Measurements from ENCODE around the gene EFHC1. TPM values are rescaled to one million over a fixed set of nuclear protein-coding genes. Genes with fewer than 3 reads are reported as not detected.

Gene EFHC1
- total RNA-seq, 1 experiment from 2014 or later: 18.1 TPM

DNA sequence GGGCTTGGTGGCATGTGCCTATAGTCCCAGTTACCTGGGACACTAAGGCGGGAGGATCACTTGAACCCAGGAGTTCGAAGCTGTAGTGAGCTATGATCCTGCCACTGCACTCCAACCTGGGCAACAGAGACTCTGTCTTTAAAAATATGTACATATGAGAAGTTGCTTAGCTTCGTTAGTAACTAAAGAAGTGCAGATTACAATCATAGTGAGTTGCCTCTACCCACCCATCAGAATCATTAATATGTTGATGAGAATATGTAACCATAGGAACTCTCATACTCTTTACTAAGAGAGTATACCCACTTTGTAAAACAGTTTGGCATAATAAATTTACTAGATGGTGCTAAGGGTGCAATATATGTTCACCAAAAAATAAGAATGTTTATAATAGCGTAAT is 54.0 kb downstream of the EFHC1 start:
- Mint-ChIP-seq H3K4me1 (ENCODE audit: low read depth, unreplicated experiment) (no peaks in the 10 kb centered on the region), H3K9me3 (ENCODE audit: low read depth, unreplicated experiment) (no peaks in the 10 kb centered on the region), H3K4me3 (ENCODE audit: low read depth, unreplicated experiment) (no peak overlapping the region), H3K27me3 (ENCODE audit: unreplicated experiment) (no peaks in the 10 kb centered on the region), H3K36me3 (ENCODE audit: insufficient read depth, unreplicated experiment) (no peaks in the 10 kb centered on the region), H3K27ac (ENCODE audit: unreplicated experiment) (no peak overlapping the region)
- no peak for DNase-seq
- CTCF ChIA-PET: interaction anchor here (0.9 kb wide), 1 partner anchor 25 kb away, joined by 4 read pairs; no protein-coding TSS in a partner anchor
- no TSS peak for BruUV-seq (replicated peaks)
- intact Hi-C loops (cut with micrococcal nuclease; ENCODE audit: unreplicated experiment): no loop called here
- TF ChIP-seq CTCF (IDR thresholded peaks at IDR 0.05; ENCODE audit: unreplicated experiment): no peak

GRCh38 chr6:52475307-52475706 is 55.2 kb downstream of the EFHC1 start:
- BruUV-seq (replicated peaks): no TSS peak
- no peak for DNase-seq
- Mint-ChIP-seq H3K36me3 (ENCODE audit: insufficient read depth, unreplicated experiment) (no peaks in the 10 kb centered on the region), H3K9me3 (ENCODE audit: low read depth, unreplicated experiment) (no peaks in the 10 kb centered on the region), H3K27ac (ENCODE audit: unreplicated experiment) (no peak overlapping the region), H3K27me3 (ENCODE audit: unreplicated experiment) (no peaks in the 10 kb centered on the region), H3K4me1 (ENCODE audit: low read depth, unreplicated experiment) (peaks cover 4% of the 10 kb centered on the region), H3K4me3 (ENCODE audit: low read depth, unreplicated experiment) (no peak overlapping the region)
- CTCF ChIA-PET: no interaction called here
- intact Hi-C loops (cut with micrococcal nuclease; ENCODE audit: unreplicated experiment): no loop called here
- no peak for TF ChIP-seq CTCF (IDR thresholded peaks at IDR 0.05; ENCODE audit: unreplicated experiment)

DNA sequence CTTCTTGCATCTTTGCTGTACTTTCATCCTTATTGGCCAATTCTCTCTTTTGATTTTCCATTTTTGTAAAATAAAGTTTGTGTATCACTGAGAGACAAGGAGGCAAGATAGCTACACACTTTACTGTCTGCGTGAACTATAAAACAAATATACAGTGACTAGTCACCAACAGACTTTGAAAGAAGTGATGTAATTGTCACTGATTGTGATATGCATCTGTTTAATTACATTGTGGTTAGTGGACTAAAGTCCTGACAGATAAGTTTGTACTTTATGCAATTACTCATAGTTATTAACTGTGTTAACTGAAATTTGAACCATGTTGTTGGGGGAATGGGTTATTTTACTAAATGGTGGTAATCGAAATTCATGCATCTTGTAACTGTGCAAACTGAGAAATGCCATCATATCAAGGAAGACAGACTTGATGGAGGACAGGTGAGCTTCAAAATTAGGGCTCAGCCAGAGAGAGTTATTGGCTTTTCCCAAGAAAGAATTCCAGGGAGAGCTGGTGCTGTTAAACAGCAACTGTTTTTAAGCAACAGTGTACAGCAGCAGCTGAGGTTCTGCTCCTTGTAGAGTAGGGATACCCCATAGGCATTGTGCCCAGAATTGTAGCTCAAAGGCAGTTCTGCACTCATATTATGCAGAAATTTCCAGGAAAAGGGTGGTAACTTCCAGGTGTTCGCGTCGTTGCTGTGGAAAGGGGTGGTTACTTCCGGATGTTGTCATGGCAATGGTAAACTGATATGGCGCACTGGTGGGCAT is 62.9 kb downstream of the EFHC1 start:
- H3K9me3 Mint-ChIP-seq (ENCODE audit: low read depth, unreplicated experiment): no peaks in the 10 kb centered on the region
- TF ChIP-seq CTCF (IDR thresholded peaks at IDR 0.05; ENCODE audit: unreplicated experiment): no peak
- no peaks in the 10 kb centered on the region for H3K27me3 Mint-ChIP-seq (ENCODE audit: unreplicated experiment)
- H3K36me3 Mint-ChIP-seq (ENCODE audit: insufficient read depth, unreplicated experiment): no peaks in the 10 kb centered on the region
- intact Hi-C loops (cut with micrococcal nuclease; ENCODE audit: unreplicated experiment): no loop called here
- no TSS peak for BruUV-seq (replicated peaks)
- peaks cover 27% of the 10 kb centered on the region for H3K4me1 Mint-ChIP-seq (ENCODE audit: low read depth, unreplicated experiment)
- no peak for DNase-seq
- no peak overlapping the region for H3K4me3 Mint-ChIP-seq (ENCODE audit: low read depth, unreplicated experiment)
- peak overlapping the region; percentile 16 for H3K27ac Mint-ChIP-seq (ENCODE audit: unreplicated experiment)
- CTCF ChIA-PET: interaction anchor here (1.0 kb wide), 2 partner anchors 12 to 21 kb away, joined by 3 read pairs; no protein-coding TSS in a partner anchor

DNA sequence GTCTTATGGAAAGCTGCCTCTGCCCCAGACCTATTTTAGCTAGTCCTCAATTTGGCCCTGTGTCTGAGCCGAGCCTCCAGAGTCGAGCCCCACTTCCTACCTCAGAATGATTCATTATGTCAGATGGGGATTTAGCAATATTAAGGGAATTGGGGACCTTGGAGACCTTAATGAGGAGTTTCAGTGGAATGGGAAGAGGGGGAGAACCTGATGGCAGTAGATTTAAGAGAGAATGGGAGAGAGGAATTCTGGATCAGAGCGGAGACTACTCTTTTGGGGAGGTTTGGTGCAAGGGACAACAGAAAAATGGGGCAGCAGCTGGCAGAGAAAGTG is 63.5 kb downstream of the EFHC1 start:
- TF ChIP-seq CTCF (IDR thresholded peaks at IDR 0.05; ENCODE audit: unreplicated experiment): no peak
- no peak overlapping the region for H3K4me3 Mint-ChIP-seq (ENCODE audit: low read depth, unreplicated experiment)
- no peaks in the 10 kb centered on the region for H3K9me3 Mint-ChIP-seq (ENCODE audit: low read depth, unreplicated experiment)
- intact Hi-C loops (cut with micrococcal nuclease; ENCODE audit: unreplicated experiment): no loop called here
- CTCF ChIA-PET: no interaction called here
- BruUV-seq (replicated peaks): no TSS peak
- no peaks in the 10 kb centered on the region for H3K36me3 Mint-ChIP-seq (ENCODE audit: insufficient read depth, unreplicated experiment)
- H3K4me1 Mint-ChIP-seq (ENCODE audit: low read depth, unreplicated experiment): peaks cover 27% of the 10 kb centered on the region
- no peak overlapping the region for H3K27ac Mint-ChIP-seq (ENCODE audit: unreplicated experiment)
- H3K27me3 Mint-ChIP-seq (ENCODE audit: unreplicated experiment): no peaks in the 10 kb centered on the region
- DNase-seq: no peak
